ENCODE measurements around the gene SYNPR. TPM values are rescaled to one million over a fixed set of nuclear protein-coding genes. Genes with fewer than 3 reads are reported as not detected.

SYNPR gene
- not detected for total RNA-seq
- long read RNA-seq: 0 reads

GRCh38 chr3:63278171-63279004 lies at the start of gene SYNPR:
Gene SYNPR, plus strand, starts transcription at chr3:63278308.
- H3K36me3 ChIP-seq: no peaks in the 10 kb centered on the region
- H3K9me3 ChIP-seq: no peaks in the 10 kb centered on the region
- WGBS (ENCODE audit: insufficient coverage, low coverage, low lambda C conversion rate, missing lambda C conversion rate): 7% methylated on average over 28 of the region's 45 CpGs
- no peaks in the 10 kb centered on the region for H3K4me1 ChIP-seq
- H3K4me3 ChIP-seq: no peak within 1 kb of the TSS
- intact Hi-C loops (cut with DNase I): no loop called here
- H3K27me3 ChIP-seq: peaks cover 0 to 8% of the 10 kb centered on the region in 2 donors
- TF ChIP-seq, protein P1, sequence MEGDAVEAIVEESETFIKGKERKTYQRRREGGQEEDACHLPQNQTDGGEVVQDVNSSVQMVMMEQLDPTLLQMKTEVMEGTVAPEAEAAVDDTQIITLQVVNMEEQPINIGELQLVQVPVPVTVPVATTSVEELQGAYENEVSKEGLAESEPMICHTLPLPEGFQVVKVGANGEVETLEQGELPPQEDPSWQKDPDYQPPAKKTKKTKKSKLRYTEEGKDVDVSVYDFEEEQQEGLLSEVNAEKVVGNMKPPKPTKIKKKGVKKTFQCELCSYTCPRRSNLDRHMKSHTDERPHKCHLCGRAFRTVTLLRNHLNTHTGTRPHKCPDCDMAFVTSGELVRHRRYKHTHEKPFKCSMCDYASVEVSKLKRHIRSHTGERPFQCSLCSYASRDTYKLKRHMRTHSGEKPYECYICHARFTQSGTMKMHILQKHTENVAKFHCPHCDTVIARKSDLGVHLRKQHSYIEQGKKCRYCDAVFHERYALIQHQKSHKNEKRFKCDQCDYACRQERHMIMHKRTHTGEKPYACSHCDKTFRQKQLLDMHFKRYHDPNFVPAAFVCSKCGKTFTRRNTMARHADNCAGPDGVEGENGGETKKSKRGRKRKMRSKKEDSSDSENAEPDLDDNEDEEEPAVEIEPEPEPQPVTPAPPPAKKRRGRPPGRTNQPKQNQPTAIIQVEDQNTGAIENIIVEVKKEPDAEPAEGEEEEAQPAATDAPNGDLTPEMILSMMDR (IDR thresholded peaks at IDR 0.05): no peak
- ATAC-seq: peak in 1 of 4 donors; percentile 14
- no peak for DNase-seq
- H3K27ac ChIP-seq: no peak within 1 kb of the TSS

DNA sequence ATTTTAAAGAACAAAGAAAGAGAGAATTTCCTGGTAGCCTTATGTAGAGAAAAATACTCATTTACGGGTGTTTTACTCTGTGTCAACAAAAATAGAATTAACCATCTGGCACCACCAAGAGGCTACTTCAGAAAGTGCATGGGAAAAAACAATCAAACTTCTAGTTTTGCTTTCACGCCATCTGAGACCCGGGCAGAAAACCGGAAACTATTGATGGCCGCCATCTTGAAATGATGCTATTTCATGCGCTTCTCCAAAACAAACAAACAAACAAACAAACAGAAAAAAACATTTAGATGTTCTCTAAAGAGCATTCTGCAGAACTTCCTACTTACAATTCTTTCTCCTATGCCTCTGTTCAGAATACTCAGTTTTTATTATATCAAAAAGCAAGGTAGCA lies 49.4 kb upstream of the SYNPR start:
- Histone ChIP-seq H3K4me1 (no peaks in the 10 kb centered on the region), H3K36me3 (no peaks in the 10 kb centered on the region), H3K27ac (no peak overlapping the region), H3K27me3 (no peaks in the 10 kb centered on the region), H3K9me3 (no peaks in the 10 kb centered on the region), H3K4me3 (no peak overlapping the region)
- ATAC-seq: peak; percentile 65 to 71 (median 68)
- no peak for DNase-seq
- 6% methylated on average over 6 of the region's 6 CpGs for WGBS (ENCODE audit: insufficient coverage, low coverage, low lambda C conversion rate, missing lambda C conversion rate)
- intact Hi-C loops (cut with DNase I): no loop called here
- TF ChIP-seq, protein P1 (IDR thresholded peaks at IDR 0.05): peak; percentile 40 to 54 (median 44)
- no peak for TF ChIP-seq POLR2A (IDR thresholded peaks at IDR 0.05)

- Histone ChIP-seq H3K9me3 (no peaks in the 10 kb centered on the region), H3K27me3 (no peaks in the 10 kb centered on the region), H3K36me3 (no peaks in the 10 kb centered on the region), H3K27ac (no peak overlapping the region), H3K4me3 (no peak overlapping the region), H3K4me1 (no peaks in the 10 kb centered on the region)
- ATAC-seq (no peak), DNase-seq (no peak)
- intact Hi-C loops (cut with DNase I): no loop called here
- TF ChIP-seq POLR2A (IDR thresholded peaks at IDR 0.05): no peak
- TF ChIP-seq, protein P1 (IDR thresholded peaks at IDR 0.05): no peak
Observed at GRCh38 chr3:63230146-63230545, 48.0 kb upstream of the SYNPR start.

- H3K9me3 ChIP-seq: no peaks in the 10 kb centered on the region
- no peak overlapping the region for H3K4me3 ChIP-seq
- no peaks in the 10 kb centered on the region for H3K27me3 ChIP-seq
- no peaks in the 10 kb centered on the region for H3K4me1 ChIP-seq
- WGBS (ENCODE audit: insufficient coverage, low coverage, low lambda C conversion rate, missing lambda C conversion rate): 68% methylated on average over 2 of the region's 2 CpGs
- ATAC-seq (no peak), DNase-seq (no peak)
- TF ChIP-seq POLR2A (IDR thresholded peaks at IDR 0.05): no peak
- TF ChIP-seq, protein P1 (IDR thresholded peaks at IDR 0.05): no peak
- no peaks in the 10 kb centered on the region for H3K36me3 ChIP-seq
- no peak overlapping the region for H3K27ac ChIP-seq
- intact Hi-C loops (cut with DNase I): no loop called here
Observed at GRCh38 chr3:63231643-63232042, 46.5 kb upstream of the SYNPR start.

All from right lobe of liver (tissue), 6 donors.